NCI-H345 (cell line): Measurements from ENCODE around the gene ADARB2.

Experiments used
- DNase-seq: peaks from one replicate; lab custom pipeline; 2025; lab: John Stamatoyannopoulos, UW

ADARB2 gene

DNA sequence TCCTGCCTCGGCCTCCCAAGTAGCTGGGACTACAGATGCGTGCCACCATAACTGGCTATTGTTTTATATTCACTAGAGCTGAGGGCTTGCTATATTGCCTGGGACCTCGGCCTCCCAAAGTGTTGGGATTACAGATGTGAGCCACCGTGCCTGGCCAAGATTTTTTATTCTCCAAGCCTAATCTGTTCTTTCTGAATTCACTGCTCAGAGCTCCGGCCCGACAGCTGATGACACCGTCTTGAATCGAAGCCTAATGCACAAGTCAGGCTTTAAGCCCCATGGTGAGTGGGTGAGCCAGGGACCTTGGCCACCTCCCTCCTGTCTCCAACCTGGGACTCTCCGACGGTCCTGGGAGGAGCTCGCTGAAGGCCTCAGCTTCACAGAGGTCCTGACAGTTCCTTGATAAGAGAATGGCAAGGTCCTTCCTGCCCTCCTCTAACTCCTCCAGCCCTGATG lies 342.3 kb downstream of the ADARB2 start:
- DNase-seq, result no peak

DNA sequence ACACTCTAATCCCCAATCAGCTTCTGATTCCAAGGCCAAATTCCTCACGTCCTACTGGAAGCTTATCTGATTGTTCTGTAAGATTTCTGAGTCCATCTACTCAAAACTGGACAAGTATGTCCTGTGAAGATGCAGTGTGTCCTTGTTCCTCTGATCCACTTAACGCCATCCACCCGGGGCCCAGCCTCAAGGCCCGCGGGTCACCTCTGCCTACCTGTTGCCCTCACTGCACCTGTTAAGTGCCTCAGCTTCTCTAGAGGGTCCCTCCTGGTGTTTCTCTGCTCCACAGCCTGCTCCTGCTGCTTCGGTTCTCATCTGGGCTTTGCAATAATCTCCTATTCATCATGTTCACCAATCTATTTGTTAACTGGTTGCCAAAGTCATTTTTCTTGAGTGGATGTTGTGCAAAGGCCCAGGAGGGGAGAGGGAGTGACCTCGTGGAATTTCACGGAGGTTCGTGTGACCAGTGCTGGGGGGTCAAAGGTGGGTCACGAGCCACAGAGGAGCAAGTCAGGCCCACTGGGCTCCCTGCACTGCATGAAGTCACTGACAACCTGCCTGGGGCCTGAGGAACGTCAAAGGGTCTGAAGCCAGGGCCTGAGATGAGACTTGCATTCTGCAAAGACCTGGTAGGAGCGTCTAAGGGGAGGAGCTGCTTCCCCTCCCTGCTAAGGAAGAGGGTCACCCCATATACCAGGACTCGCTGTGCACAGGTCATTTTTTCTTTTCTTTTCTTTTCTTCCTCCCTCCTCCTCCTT lies 343.0 kb downstream of the ADARB2 start:
- no peak for DNase-seq

DNA sequence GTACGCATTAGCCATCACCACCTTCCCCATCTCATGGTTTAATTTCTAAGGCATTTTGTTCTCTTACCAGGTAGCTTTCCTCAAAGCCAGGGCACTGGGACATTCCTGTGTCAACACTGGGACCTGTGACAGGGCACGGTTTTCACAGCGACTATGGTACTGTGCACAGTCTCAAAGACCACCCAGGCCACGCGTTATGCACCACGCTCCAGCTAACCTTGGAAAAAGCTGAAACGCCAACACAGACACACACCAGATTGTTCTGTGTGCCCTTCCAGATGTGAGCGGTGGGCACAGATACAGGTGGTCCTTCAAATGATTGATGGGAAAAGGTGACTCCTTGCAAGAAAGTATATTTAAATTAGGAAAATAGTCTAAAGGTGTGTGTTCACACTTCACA lies 343.8 kb downstream of the ADARB2 start:
- no peak for DNase-seq

DNA sequence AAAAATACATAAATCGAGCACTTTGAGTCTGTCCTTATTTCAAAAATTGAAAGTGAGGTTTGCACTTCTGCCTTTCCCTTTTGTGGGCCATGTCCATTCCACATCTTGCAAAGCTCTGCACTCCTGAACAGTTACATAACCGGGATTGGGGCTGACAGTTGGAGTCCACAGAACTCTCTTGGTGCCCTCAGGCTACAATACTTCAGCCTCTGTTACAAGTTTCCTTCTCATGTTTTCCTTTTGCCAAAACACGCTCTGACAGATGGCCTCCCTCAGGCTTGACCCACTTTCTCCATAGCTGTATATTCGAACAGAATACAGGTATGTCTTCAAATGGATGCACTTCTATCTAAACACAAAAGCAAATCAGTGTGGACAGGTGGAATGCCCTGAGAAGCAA lies 345.2 kb downstream of the ADARB2 start:
- DNase-seq, result no peak

DNA sequence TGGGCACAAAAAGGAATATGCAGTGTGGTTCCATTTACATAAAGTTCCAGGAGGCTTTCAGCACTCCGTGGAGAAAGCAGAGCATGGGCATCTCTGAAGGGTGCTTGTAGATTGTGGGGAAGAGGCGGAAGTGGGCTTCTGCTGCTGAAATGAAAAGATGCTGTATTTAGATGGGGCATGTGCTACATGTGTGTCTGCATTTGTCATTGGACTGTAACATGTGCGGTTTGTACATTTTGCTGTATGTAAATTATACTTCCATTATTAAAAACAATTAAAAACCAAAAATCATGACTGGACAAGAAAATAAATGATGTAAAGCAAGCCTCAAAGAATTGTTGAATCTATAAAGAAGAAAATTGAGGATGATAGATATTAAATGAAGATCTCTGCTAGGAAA lies 347.1 kb downstream of the ADARB2 start:
- DNase-seq, result no peak

DNA sequence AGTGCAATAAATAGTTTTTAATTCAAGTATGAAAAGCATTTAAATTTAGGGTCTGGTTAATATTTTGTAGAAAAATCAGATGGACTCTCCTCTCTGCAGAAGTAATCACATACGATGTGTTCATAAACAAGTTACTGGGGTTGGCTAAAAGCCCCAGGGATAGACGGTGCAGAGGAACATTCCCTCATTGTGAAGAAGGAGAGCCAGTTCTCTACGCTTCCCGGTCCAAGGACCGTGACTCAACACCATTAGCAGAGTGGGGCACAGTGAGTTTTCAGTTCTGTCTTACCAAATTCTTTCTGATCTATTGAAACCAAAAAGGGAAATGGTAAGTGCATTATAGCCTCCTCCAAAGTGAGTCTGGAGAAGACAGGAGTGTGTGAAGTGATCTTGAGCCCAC lies 353.3 kb downstream of the ADARB2 start:
- DNase-seq, result no peak

DNA sequence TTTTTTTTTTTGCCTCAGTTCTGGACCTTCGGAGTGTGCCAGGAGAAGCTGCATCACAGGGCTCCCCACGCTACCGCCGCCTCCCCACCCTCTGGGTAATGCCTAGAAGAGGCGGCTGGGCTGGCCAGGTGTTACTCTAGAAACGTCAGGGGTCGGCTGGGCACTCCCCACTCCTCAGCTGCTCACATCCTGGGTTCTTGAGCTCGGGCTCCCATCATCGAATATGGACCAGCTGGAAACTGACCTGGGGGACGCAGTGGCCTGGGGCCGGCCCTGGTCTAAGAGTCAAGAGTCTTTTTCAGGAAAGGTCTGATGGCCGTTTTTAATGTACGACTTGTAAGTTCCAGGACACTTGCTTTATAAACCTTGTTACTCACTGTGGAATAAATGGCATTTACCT lies 354.6 kb downstream of the ADARB2 start:
- no peak for DNase-seq

DNA sequence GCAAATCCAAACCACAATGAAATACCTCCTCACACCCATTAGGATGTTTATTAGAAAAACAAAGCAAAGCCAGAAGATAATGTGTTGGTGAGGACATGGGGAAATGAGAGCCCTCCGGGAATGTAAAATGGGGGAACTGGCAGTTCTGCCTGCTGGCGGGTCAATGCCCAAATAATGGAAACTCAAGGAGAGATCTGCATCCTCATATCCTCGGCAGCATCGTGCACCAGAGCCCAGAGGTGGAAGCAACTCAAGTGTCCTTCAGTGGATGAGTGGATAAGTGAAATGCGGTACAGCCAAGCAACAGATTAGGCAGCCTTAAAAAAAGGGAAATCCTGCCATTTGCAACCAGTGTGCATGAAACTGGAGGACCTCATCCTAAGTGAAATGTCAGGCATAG lies 356.0 kb downstream of the ADARB2 start:
- DNase-seq, result no peak

DNA sequence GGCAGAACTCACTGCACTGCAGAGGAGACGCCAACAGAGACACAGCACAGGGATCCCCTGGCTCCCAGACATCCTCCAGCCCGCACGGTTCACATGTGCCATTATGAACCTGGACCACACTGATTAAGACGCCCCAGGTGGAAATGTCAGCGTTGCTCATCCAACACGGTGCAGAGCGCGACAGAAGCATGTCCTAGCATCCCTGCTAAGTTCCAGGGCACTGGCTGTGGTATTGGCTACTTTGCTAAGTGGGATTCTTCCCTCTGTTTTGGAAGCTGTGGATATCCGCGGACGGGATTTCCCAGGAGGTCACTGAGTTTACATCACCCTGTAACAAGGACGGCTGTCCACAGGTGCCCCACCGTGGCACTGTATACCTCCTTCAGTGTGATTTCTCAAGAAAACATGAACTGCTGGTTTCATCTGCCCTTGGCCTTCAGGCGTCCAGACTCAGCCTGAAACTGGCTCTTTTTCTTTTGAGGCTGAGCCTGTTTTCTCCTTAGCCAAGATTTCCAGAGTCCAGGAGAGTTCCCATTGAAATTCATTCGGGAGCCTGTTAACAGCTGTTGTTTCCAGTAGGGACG lies 357.1 kb downstream of the ADARB2 start:
- DNase-seq, result no peak

DNA sequence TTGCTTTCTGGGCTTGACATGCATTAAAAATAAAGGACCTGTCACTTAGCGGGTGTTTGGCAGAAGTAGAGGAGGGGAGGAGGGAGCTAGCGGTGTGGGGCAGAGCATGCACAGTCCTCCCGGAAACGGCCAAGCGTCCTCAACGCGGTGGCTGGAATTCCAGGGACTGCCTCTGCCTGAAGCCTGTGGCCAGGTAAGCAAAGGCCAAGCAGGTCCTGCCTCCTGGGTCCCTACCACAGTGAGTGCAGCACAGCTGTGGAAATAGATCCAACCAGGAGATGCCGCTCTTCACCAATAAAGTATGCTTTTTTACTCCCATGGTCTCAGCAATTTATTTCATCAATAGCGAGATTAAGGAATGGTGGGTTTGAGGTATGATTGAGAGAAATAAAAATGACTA lies 357.7 kb downstream of the ADARB2 start:
- DNase-seq, result no peak

DNA sequence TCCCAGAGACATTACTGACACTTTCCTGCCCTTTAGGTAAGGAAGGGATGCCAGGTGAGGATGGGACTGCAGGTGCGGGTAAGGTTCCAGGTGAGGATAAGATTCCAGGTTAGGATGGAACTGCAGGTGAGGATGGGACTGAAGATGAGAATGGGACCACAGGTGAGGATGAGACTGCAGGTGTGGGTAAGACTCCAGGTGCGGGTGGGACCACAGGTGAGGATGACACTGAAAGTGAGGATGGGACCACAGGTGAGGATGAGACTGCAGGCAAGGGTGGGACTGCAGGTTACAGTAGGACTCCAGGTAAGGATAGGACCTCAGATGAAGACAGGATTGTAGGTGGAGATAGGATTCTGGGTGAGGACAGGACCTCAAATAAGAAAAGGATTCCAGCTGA lies 358.9 kb downstream of the ADARB2 start:
- no peak for DNase-seq

DNA sequence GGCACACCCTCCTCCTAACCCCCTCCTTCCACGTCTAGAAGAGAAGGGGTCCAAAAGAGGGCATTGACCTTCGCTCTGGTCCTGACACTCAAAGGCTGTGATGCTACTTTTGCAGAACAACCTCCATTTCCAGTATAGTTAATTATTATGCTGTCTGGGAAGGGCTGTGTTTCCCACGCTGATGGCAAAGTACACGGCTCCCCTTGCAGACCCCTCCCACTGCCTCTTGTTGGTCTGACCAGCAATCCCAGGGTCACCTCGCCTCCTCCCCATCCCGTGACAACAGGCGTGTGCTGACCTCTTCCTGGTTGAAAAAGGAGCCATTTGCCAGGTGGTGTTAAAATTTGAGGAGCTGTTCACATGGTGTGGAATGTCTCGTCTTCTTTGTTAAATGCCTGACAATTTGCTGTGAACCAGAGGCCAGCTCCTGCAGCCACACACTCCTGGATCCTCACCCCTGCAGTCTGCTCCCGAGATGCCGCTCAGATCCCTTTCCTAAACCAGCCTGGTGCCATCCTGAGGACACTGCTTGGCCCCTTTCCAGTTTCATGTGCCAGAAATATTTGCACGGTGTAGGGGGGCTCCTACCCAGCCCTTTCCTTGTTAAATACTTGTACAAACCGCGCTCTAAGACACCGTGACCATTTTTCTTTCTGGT lies 359.5 kb downstream of the ADARB2 start:
- no peak for DNase-seq

DNA sequence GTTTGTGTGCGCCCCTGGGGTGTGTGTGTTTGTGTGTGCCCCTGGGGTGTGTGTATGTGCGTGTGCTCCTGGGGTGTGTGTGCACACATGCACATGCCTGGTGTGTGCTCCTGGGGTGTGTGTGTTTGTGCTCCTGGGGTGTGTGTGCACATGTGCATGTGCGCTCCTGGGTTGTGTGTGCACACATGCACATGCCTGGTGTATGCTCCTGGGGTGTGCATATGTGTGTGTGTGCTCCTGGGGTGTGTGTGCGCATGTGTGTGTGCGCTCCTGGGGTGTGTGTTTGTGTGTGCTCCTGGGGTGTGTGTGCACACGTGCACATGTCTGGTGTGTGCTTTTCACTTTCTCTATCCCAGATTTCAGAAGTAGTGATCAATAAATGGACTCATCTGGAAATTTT lies 360.1 kb downstream of the ADARB2 start:
- no peak for DNase-seq

DNA sequence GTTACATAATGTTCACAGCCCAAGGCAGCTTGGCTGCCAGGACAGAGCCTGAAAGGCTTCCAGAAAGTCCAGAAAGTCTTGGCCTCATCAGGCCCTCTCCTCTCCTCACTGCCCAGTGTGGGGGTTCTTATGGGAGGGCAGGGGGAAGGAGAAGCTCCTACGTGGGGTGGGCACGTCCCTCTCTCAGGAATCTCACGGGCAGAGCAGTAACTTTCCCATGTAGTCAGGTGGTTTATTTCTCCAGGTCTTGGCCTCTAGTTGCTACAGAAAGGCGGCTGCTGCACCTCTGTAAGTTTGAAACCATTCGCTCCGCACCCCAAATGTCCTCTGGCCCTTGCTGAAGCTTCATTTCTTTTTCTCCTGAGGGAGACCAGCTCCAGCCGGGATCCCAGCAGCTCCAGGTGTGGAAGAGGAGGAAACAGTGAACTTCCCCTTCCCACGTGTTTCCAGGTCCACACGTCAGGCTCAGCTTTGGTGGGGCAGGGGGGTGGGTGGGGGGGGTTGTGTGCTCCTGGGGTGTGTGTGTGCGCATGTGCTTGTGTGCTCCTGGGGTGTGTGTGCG lies 360.9 kb downstream of the ADARB2 start:
- no peak for DNase-seq

DNA sequence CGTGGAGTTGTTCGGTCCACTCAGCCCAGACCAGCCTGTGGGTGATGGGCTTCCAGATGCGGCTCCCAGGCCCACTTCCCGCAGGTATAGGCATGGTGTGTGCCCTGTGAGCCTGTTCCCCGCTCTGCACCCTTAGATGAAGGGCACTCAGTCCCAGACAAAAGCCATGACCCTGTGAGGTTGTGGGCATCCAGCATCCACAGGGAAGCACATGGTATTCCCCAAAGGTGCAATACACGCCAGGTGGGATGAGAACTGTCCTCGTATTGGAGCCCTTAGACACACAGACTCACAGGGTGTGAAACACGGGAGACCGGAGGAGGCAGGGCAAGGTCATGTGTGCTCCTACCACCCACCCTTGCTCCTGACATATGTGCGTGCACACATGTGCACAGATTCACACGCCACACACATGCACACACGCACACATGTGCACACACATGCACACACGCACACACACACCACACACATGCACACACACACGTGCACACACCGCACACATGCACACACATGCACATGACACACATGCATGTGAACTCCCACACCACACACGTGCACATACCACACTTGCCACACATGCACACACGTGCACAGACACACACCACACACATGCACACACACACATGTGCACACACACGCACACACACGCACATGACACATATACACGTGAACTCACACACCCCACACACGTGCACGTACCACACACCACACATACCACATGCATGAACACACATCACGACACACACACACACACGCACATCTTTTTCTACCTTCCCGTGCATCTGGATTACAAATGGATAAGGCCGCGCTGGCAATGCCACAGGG lies 361.8 kb downstream of the ADARB2 start:
- DNase-seq, result no peak

DNA sequence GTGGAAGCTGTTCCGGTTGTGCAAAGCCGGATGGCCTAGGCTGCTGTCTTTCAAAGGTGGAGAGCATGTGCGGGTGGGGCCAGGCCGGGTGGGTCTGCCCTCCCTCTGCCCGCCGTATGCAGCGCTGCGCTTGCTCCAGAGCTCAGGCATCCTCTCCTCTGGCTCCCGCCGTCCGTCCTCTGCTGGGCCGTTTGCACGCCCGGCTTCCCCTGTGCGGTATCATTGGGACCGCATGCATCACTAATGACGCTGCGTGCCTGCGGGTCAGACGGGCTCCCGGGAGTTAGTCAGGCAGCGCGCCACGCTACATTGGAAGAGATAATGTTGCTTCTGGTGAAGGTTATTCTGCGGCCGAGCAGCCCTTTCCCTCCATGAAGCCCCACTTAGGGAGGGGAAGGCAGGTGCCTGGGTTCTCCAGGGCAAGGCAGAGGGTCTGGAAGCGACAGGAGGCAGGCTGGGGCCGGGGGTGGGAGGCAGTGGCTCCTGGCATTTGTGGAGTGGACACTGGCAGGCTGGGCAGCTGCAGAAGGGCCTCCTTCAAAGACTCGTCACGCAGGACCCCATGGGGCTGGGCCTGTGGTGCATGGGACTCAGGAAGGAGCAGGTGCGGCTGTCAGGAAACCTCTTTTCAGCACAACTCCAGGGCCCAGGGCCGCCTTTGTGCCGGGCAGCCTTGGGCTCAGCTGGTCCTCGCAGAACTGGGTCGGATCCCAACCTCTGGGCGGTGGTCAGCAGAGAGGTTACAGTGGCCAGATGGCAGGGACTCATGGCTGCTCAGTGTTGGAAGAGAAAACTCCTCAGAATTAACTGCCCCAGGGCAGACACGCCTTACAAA lies 362.6 kb downstream of the ADARB2 start:
- DNase-seq, result no peak

DNA sequence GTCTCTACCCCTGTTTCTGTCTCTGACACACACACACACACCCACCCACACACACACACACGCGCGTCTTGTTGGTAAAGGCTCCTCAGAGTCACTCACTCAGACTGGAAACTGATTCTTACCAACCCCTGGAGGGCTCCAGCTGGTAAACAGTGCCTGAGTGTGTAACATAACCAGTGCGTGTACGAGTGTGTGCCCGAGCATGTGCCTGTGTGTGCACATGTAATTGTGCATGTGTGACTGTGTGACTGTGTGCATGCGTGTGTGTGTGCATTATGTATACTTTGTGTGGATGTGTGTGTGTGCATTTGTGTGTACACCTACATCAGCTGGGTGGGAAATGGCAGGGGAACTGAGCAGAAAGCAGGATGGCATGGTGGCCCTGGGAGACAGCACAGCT lies 364.0 kb downstream of the ADARB2 start:
- DNase-seq, result no peak

DNA sequence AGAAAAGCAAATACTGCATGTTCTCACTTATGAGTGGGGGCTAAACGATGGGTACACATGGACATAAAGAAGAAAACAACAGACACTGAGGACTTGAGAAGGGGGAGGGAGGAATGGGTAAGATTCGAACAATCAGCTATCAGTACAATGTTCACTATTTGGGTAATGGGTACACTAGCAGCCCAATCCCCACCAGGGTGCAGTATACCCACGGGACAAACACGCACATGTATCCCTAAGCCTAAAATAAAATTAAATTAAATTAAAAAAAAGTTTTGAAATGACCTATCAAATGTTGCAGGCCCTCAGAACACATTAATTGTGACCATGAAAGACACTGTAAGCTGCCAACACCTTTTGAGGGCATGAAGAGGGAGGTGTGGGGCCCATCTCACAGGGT lies 365.1 kb downstream of the ADARB2 start:
- no peak for DNase-seq

DNA sequence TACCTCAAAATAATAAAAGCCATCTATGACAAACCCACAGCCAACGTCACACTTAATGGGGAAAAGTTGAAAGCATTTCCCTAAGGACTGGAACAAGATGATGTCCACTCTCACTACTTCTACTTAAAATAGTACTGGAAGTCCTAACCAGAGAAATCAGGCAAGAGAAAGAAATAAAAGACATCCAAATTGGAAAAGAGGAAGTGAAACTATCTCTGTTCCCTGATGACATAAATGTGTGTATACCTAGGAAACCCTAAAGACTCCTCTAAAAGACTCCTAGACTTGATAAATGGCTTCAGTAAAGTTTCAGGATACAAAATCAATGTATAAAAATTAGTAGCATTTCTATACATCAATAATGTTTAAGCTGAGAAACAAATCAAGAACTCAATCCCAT lies 367.0 kb downstream of the ADARB2 start:
- DNase-seq, result no peak

DNA sequence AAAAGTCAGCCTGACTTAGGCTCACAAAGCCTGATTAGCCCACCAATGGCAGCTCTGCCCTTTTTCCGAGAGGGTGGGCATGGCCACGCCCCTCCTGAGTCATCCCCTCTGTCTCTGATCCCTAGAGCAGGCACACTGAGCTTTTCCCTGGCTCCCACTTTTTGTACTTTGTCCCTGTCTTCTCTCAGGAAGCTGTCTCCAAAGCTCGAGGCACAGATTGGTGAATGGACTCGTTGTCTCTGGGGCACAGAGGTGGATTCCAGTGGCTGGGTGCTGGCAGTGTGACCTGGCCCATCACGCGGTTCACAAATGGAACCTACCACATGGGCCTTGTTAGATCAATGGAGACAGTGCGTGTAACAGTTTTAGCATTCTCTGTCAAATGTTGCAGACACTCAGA lies 367.7 kb downstream of the ADARB2 start:
- no peak for DNase-seq

DNA sequence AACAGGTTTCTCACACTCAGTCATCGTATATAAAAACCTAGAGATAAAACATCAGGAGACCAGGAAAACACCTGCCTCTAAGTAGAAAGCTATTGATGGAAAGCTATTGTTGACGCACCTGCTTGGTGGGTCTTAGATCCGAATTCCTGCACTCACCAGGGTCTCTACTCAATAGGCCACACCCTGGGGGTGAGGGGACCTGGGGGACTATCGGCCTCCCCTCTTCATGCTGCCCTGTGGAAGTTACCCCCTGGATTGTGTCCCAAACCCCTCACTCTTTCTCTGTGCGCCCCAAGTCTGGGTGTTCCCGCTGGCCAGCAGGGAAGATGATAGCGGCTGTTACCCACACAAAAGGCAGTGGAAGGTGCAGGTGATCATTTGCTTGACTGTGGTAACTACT lies 368.1 kb downstream of the ADARB2 start:
- DNase-seq, result no peak

DNA sequence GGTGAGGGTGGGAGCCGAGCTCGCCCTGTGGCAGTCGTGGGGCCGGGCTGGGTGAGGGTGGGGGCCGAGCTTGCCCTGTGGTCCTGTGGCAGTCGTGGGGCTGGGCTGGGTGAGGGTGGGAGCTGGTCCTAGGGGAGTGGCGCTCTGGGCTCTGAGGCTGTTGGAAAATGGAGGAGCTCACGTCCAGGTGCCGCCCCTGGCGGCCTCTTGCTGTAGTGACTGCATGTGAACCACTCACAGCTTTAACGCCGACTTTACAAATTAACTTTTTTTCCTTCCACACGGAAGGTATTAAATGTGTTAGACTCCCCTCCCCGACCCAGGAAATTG lies 368.5 kb downstream of the ADARB2 start:
- no peak for DNase-seq
